ENCODE results near the gene GBGT1. TPM values are rescaled to one million over a fixed set of nuclear protein-coding genes. Genes with fewer than 3 reads are reported as not detected.
"Not testable (repeated sequence)": the region's sequence is repeated elsewhere in the genome, so short reads cannot be mapped to it uniquely, and the experiment has no call there.

Gene GBGT1
- 10 to 100 TPM; 11.3 to 18.0 (median 15.6) TPM for total RNA-seq

DNA sequence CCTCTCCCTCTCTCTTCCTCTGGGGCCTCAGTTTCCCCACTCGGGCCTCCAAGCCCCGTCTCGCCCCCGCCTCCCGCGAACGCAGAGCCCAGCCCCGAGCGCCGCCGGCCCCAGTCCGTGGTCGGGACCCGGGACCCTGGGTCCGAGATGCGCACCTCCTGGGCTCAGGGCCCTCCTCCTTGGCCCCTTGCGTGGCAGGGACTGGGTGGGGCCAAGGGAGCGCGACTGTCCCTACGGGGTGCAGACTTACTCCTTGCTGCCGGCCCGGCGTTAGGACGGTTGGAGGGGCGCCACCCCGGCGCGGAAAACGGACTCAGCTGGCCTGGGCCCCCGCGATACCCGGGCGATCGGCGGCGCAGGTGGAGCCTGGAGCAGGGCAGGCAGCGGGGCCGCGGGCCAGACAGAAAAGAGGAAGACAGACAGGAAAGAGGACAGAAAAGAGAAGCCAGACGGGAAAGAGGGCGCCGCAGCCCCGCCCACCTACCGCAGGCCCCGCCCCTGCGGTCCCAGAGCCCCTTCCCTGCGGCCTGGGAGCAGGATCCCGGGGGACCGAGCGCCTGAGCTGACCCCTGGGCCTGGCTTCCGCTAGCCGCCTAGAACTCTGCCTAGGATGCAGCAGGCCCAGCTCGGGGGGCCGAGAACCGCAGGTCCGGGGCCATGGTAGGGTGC, at the start of gene GBGT1:
GBGT1 (minus strand) TSS at position 411 of the 669 bp plus-strand sequence. CDS start 1,502 bp downstream, outside the sequence.
- WGBS, 2 donors (ENCODE audit: low coverage in 1 of 2) = 0 to 9% methylated on average over 9 to 10 of the region's 56 CpGs
- H3K4me3 ChIP-seq = peak within 1 kb of the TSS; percentile 58 to 80
- H3K9me3 ChIP-seq = no peaks in the 10 kb centered on the region
- peak; percentile 66 for ATAC-seq
- TF ChIP-seq POLR2A (IDR thresholded peaks at IDR 0.05) = peak; percentile 37 to 39
- peak in 1 of 4 experiments; percentile 13 for TF ChIP-seq CTCF (IDR thresholded peaks at IDR 0.05)
- TF ChIP-seq EP300 (IDR thresholded peaks at IDR 0.05) = no peak
- peak; percentile 8 for TF ChIP-seq POLR2AphosphoS5 (IDR thresholded peaks at IDR 0.05)
- peaks cover 0 to 20% of the 10 kb centered on the region in 2 donors for H3K36me3 ChIP-seq
- H3K27ac ChIP-seq = peak within 1 kb of the TSS in 3 of 4 donors; percentile 67 to 85 (median 74)
- H3K4me1 ChIP-seq = peaks cover 0 to 42% (median 15%) of the 10 kb centered on the region in 3 donors
- peaks cover 12% of the 10 kb centered on the region for H3K27me3 ChIP-seq

GRCh38 chr9:133210609-133211008, 46.9 kb upstream of the GBGT1 start:
- WGBS, 2 donors (ENCODE audit: low coverage in 1 of 2) = 89 to 100% methylated on average over 1 to 7 of the region's 7 CpGs

GRCh38 chr9:133210202-133210532, 46.5 kb upstream of the GBGT1 start:
- TF ChIP-seq POLR2A (IDR thresholded peaks at IDR 0.05) (no peak), CTCF (IDR thresholded peaks at IDR 0.05) (no peak), EP300 (IDR thresholded peaks at IDR 0.05) (no peak), POLR2AphosphoS5 (IDR thresholded peaks at IDR 0.05) (no peak)
- H3K27me3 ChIP-seq = peaks cover 62% of the 10 kb centered on the region
- 47% methylated on average over 3 of the region's 7 CpGs; no CpG with 5 or more reads in 1 of the 2 donors for WGBS, 2 donors (ENCODE audit: low coverage in 1 of 2)
- H3K36me3 ChIP-seq = no peaks in the 10 kb centered on the region
- no peak for ATAC-seq
- H3K4me3 ChIP-seq = no peak overlapping the region
- no peak overlapping the region for H3K27ac ChIP-seq
- H3K4me1 ChIP-seq = no peaks in the 10 kb centered on the region
- peaks cover 0 to 23% (median 0%) of the 10 kb centered on the region in 3 donors for H3K9me3 ChIP-seq

More at GRCh38 chr9:133210609-133211008, 46.9 kb upstream of the GBGT1 start:
- Histone ChIP-seq H3K27ac (no peak overlapping the region), H3K4me1 (no peaks in the 10 kb centered on the region), H3K36me3 (no peaks in the 10 kb centered on the region), H3K9me3 (peaks cover 0 to 23% (median 0%) of the 10 kb centered on the region in 3 donors), H3K4me3 (no peak overlapping the region), H3K27me3 (peaks cover 59% of the 10 kb centered on the region)
- TF ChIP-seq POLR2AphosphoS5 (IDR thresholded peaks at IDR 0.05) = no peak
- TF ChIP-seq EP300 (IDR thresholded peaks at IDR 0.05) = no peak
- TF ChIP-seq CTCF (IDR thresholded peaks at IDR 0.05) = no peak
- TF ChIP-seq POLR2A (IDR thresholded peaks at IDR 0.05) = no peak
- no peak for ATAC-seq

DNA sequence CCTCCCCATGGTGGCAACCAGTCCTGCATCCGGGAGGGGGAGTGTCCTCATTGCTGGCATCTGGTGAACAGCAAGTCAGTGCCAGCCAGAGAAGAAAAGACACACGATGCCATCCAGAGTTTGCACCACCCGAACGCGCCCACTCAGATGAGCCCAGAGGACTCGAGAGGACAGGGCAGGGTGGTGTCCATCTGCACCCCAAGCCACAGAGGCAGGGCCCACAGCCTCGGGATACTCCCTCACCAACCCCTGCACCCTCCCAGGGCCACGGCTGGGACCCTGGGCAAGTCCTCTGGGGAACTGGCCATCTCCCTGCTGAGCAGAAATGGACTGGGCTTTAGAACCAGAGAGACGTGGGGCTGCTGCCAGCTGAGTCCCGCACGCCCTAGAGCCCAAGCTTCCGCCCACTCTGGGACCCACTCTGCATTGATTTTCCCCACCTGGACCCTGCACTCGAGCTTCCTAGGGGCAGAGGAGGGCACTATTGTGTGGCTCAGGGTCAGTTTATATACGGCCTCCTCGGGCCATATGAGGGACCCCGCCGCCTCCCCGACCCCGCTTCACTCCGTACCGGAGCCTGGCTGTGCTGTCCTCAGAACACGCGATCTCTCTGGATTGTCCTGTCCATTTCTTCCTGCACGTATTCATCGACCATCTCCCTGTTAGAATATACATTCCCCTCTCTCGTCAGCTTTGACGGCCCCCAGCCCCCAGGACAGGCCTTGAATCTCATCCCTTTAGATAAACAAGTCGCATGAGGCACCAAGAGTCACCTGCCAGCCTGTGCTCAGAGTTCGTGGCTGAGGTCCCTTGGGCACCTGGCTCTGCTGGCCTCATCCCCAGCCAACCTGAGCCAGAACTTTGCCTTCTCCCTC, 45.9 kb upstream of the GBGT1 start:
- ATAC-seq, H3K4me3 ChIP-seq, H3K27ac ChIP-seq, H3K4me1 ChIP-seq, H3K36me3 ChIP-seq: not testable (repeated sequence)
- H3K9me3 ChIP-seq = peaks cover 0 to 17% (median 0%) of the 10 kb centered on the region in 3 donors
- H3K27me3 ChIP-seq = peaks cover 68% of the 10 kb centered on the region
- 68 to 71% methylated on average over 14 to 16 of the region's 29 CpGs for WGBS, 2 donors (ENCODE audit: low coverage in 1 of 2)

DNA sequence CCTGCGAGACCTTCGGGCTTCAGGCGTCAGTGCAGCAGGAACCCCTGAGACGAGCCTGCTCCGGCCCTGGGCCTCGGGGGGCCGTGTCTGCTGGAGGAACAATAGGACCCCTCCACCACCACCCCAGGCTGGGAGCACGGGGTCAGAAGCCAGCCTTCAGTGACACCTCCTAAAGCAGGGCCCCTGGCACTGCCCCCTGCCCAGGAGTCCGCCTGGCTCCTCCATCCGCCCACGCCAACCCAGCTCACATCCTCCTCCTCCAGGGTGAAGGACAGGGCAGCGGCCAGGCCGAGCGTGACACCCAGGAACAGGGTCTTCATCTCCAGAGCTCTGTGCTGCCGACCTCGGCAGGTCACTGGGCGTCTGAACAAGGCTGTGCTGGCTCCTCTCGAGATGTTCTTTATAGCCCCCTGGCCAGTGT, 45.2 kb upstream of the GBGT1 start, which contains the start of gene OBP2B:
OBP2B (minus strand) TSS at position 371 of the 421 bp plus-strand sequence; CDS start at position 320, 51 bp downstream.
- ATAC-seq, H3K4me3 ChIP-seq, H3K36me3 ChIP-seq, H3K4me1 ChIP-seq, H3K27ac ChIP-seq: not testable (repeated sequence)
- H3K9me3 ChIP-seq = peaks cover 0 to 16% (median 0%) of the 10 kb centered on the region in 3 donors
- H3K27me3 ChIP-seq = peaks cover 74% of the 10 kb centered on the region
- WGBS, 2 donors (ENCODE audit: low coverage in 1 of 2) = no CpG with 5 or more reads among the region's 18 CpGs

DNA sequence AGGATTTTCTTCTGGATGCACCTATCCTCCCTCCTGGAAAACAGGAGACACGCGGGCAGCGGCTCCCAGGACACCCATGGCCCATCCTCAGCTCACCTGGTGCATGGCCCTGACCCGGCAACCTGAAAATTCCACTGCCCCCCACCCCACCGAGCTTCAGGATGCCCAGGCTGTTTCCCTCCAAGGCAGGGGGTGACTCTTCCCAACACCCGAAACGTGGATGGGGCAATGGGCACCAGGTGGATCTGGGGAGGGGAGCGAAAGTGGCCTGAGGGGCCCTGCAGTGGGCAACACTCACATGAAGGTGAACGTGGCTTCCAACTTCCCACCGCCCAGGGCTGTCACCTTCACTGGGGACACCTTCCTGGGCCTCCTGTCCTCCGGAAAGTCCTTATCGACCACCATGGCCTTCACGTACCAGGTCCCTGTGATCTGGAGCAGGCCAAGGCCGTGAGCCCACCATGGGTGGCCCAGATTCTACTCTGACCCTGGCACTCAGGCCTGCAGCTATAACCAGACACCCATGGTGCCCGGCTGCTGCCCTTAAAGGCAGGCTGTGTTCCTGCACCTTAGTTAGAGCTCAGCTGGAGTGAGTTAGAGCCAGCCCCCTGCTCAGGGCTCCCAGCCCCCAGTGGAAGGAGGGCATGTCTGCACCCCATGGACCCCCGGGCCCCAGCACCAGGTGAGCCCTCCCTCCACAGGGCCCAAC, 44.6 kb upstream of the GBGT1 start:
- Histone ChIP-seq H3K9me3 (peaks cover 0 to 16% (median 0%) of the 10 kb centered on the region in 3 donors), H3K27me3 (peaks cover 80% of the 10 kb centered on the region)
- H3K27ac ChIP-seq, H3K4me3 ChIP-seq, H3K36me3 ChIP-seq, ATAC-seq, H3K4me1 ChIP-seq: not testable (repeated sequence)
- WGBS, 2 donors (ENCODE audit: low coverage in 1 of 2) = 50% methylated on average over 2 of the region's 16 CpGs; no CpG with 5 or more reads in 1 of the 2 donors

Data from gastroesophageal sphincter (tissue), 4 donors.